Muscle layer of colon (tissue), 2 donors: Measurements from ENCODE around the gene RAB11FIP5.

ENCODE experiments used
- H3K27ac ChIP-seq: one replicate; pipeline ENCODE4 v1.7.0; 2013; ENCODE audit warnings: low read depth, mild to moderate bottlenecking, low read length, moderate library complexity
- H3K27me3 ChIP-seq, 2 donors: one replicate each; pipeline ENCODE4 v1.7.0; 2013; ENCODE audit warnings: low read length in 2 of 2, mild to moderate bottlenecking in 2 of 2; ENCODE audit not compliant: insufficient read depth in 2 of 2, control insufficient read depth in 1 of 2
- H3K36me3 ChIP-seq: one replicate; pipeline ENCODE4 v1.7.0; 2013; ENCODE audit warnings: mild to moderate bottlenecking, low read length; ENCODE audit not compliant: insufficient read depth
- H3K4me1 ChIP-seq: one replicate; pipeline ENCODE4 v1.7.0; 2013; ENCODE audit warnings: mild to moderate bottlenecking, low read length; ENCODE audit not compliant: insufficient read depth
- H3K4me3 ChIP-seq, 2 donors: one replicate each; pipeline ENCODE4 v1.7.0; 2013; ENCODE audit warnings: low read length in 2 of 2, low read depth in 1 of 2, mild to moderate bottlenecking in 1 of 2, moderate library complexity in 1 of 2
- H3K9ac ChIP-seq: one replicate; pipeline ENCODE4 v1.7.0; 2013; ENCODE audit warnings: low read length
- H3K9me3 ChIP-seq: one replicate; pipeline ENCODE4 v1.7.0; 2013; ENCODE audit warnings: mild to moderate bottlenecking, low read length
- donor health status: abdominal sarcoma.
- donor health status: Adenocarcinoma of cecum.

RAB11FIP5 gene

GRCh38 chr2:73034661-73035375 lies 77.9 kb downstream of the RAB11FIP5 start:
- no peak overlapping the region for H3K27ac ChIP-seq
- H3K27me3 ChIP-seq = no peaks in the 10 kb centered on the region
- H3K4me3 ChIP-seq = no peak overlapping the region
- H3K36me3 ChIP-seq = no peaks in the 10 kb centered on the region
- H3K9me3 ChIP-seq = no peaks in the 10 kb centered on the region
- H3K4me1 ChIP-seq = no peaks in the 10 kb centered on the region
- no peak overlapping the region for H3K9ac ChIP-seq

- Histone ChIP-seq H3K4me1 (no peaks in the 10 kb centered on the region), H3K4me3 (no peak overlapping the region), H3K36me3 (no peaks in the 10 kb centered on the region), H3K27me3 (no peaks in the 10 kb centered on the region), H3K9me3 (no peaks in the 10 kb centered on the region), H3K9ac (no peak overlapping the region), H3K27ac (no peak overlapping the region)
These were observed 78.9 kb downstream of the RAB11FIP5 start for GRCh38 chr2:73033766-73034381.

GRCh38 chr2:73033142-73033765 lies 79.5 kb downstream of the RAB11FIP5 start:
- no peak overlapping the region for H3K9ac ChIP-seq
- H3K9me3 ChIP-seq = no peaks in the 10 kb centered on the region
- no peak overlapping the region for H3K27ac ChIP-seq

GRCh38 chr2:73032702-73033097 lies 80.0 kb downstream of the RAB11FIP5 start:
- no peaks in the 10 kb centered on the region for H3K9me3 ChIP-seq
- H3K4me3 ChIP-seq = no peak overlapping the region
- no peak overlapping the region for H3K27ac ChIP-seq
- H3K4me1 ChIP-seq = no peaks in the 10 kb centered on the region
- H3K36me3 ChIP-seq = no peaks in the 10 kb centered on the region
- H3K27me3 ChIP-seq = no peaks in the 10 kb centered on the region
- H3K9ac ChIP-seq = no peak overlapping the region

More at GRCh38 chr2:73033142-73033765, 79.5 kb downstream of the RAB11FIP5 start:
- Histone ChIP-seq H3K36me3 (no peaks in the 10 kb centered on the region), H3K27me3 (no peaks in the 10 kb centered on the region), H3K4me1 (no peaks in the 10 kb centered on the region), H3K4me3 (no peak overlapping the region)

GRCh38 chr2:73031725-73032701 lies 80.7 kb downstream of the RAB11FIP5 start:
- Histone ChIP-seq H3K9me3 (no peaks in the 10 kb centered on the region), H3K4me3 (no peak overlapping the region), H3K27ac (no peak overlapping the region), H3K36me3 (no peaks in the 10 kb centered on the region), H3K9ac (no peak overlapping the region), H3K4me1 (no peaks in the 10 kb centered on the region), H3K27me3 (no peaks in the 10 kb centered on the region)

GRCh38 chr2:73031095-73031678 lies 81.6 kb downstream of the RAB11FIP5 start:
- Histone ChIP-seq H3K36me3 (no peaks in the 10 kb centered on the region), H3K4me3 (no peak overlapping the region), H3K27me3 (no peaks in the 10 kb centered on the region), H3K9ac (no peak overlapping the region), H3K4me1 (no peaks in the 10 kb centered on the region), H3K9me3 (no peaks in the 10 kb centered on the region), H3K27ac (no peak overlapping the region)

GRCh38 chr2:73028841-73029240 lies 83.9 kb downstream of the RAB11FIP5 start:
- H3K9me3 ChIP-seq = no peaks in the 10 kb centered on the region
- no peak overlapping the region for H3K27ac ChIP-seq
- no peaks in the 10 kb centered on the region for H3K36me3 ChIP-seq
- no peaks in the 10 kb centered on the region for H3K27me3 ChIP-seq
- no peak overlapping the region for H3K9ac ChIP-seq
- H3K4me3 ChIP-seq = no peak overlapping the region
- H3K4me1 ChIP-seq = no peaks in the 10 kb centered on the region

GRCh38 chr2:73027340-73027739 lies 85.4 kb downstream of the RAB11FIP5 start:
- Histone ChIP-seq H3K4me1 (no peaks in the 10 kb centered on the region), H3K9me3 (no peaks in the 10 kb centered on the region), H3K27me3 (no peaks in the 10 kb centered on the region), H3K4me3 (no peak overlapping the region), H3K36me3 (no peaks in the 10 kb centered on the region), H3K9ac (no peak overlapping the region), H3K27ac (no peak overlapping the region)

- no peaks in the 10 kb centered on the region for H3K4me1 ChIP-seq
- H3K27me3 ChIP-seq = no peaks in the 10 kb centered on the region
- peaks cover 8% of the 10 kb centered on the region for H3K36me3 ChIP-seq
- no peaks in the 10 kb centered on the region for H3K9me3 ChIP-seq
- no peak overlapping the region for H3K27ac ChIP-seq
- H3K9ac ChIP-seq = no peak overlapping the region
- H3K4me3 ChIP-seq = no peak overlapping the region
These were observed 89.3 kb downstream of the RAB11FIP5 start for GRCh38 chr2:73023497-73023896.
